Endothelial cell of coronary artery (primary cell): ENCODE results near the gene IGFBP2. TPM values are rescaled to one million over a fixed set of nuclear protein-coding genes. Genes with fewer than 3 reads are reported as not detected.

Experiments
- total RNA-seq: library from RNA; depleted of rRNA; stranded (reverse); fragments of >200 nt; gene quantifications from 2 replicates; pipeline ENCODE4 v1.2.3, GENCODE V29; 2014

IGFBP2 gene
- 18.8 and 274 TPM in 2 replicates for total RNA-seq

GRCh38 chr2:216632952-216633615 is at the start of gene IGFBP2:
IGFBP2 (plus strand) TSS chr2:216633420; CDS start chr2:216633524, 104 bp downstream.

GRCh38 chr2:216695401-216695821 is 62.2 kb downstream of the IGFBP2 start, which contains the start of gene IGFBP5:
IGFBP5 (minus strand) TSS chr2:216695549; CDS start chr2:216694775, 774 bp downstream.

Other genes starting within 250 kb of the IGFBP2 start
- gene SMARCAL1, start 220.9 kb upstream of the IGFBP2 start, total RNA-seq, result 11.2 and 17.5 TPM in 2 replicates
- 3,958 and 4,338 TPM in 2 replicates for gene RPL37A, start 134.6 kb upstream of the IGFBP2 start, total RNA-seq
- 0.45 and 52.9 TPM in 2 replicates for gene IGFBP5, start 62.1 kb downstream of the IGFBP2 start, total RNA-seq
- not detected in 2 replicates for gene TNP1, start 226.6 kb downstream of the IGFBP2 start, total RNA-seq